NOMO-1 treated with DMSO at 0.1 percent for 48 hours (cell line): Measurements from ENCODE around the gene BATF2.
"Not testable (repeated sequence)": the region's sequence is repeated elsewhere in the genome, so short reads cannot be mapped to it uniquely, and the experiment has no call there.

Experiments
- DNase-seq: peaks from one replicate; lab custom pipeline; 2025; ENCODE audit not compliant: unreplicated experiment; lab: John Stamatoyannopoulos, UW

BATF2 gene

GRCh38 chr11:65013888-65014725, 17.3 kb upstream of the BATF2 start, which contains the start of gene ARL2:
ARL2 (plus strand) TSS chr11:65014160; CDS start chr11:65014208, 48 bp downstream.
- DNase-seq, result peak; percentile 74

- peak; percentile 93 for DNase-seq
Observed at GRCh38 chr11:65013130-65013887, 16.5 kb upstream of the BATF2 start.

- DNase-seq, result no peak
Observed at GRCh38 chr11:65008873-65009272, 12.1 kb upstream of the BATF2 start.

- no peak for DNase-seq
Observed at GRCh38 chr11:65008016-65008415, 11.2 kb upstream of the BATF2 start.

GRCh38 chr11:65003968-65004367, 7.2 kb upstream of the BATF2 start:
- DNase-seq, result not testable (repeated sequence)

GRCh38 chr11:65003282-65003681, 6.5 kb upstream of the BATF2 start:
- no peak for DNase-seq

- DNase-seq, result no peak
Observed at GRCh38 chr11:65002706-65003105, 5.9 kb upstream of the BATF2 start.

- DNase-seq, result no peak
Observed at GRCh38 chr11:64999478-64999877, 2.7 kb upstream of the BATF2 start.

GRCh38 chr11:64998690-64999431, 2.1 kb upstream of the BATF2 start:
- no peak for DNase-seq

- DNase-seq, result no peak
Observed at GRCh38 chr11:64998141-64998540, 1.4 kb upstream of the BATF2 start.

- DNase-seq, result no peak
Observed at GRCh38 chr11:64996327-64996709, 453 bp downstream of the BATF2 start.

GRCh38 chr11:64994318-64994717, 2.5 kb downstream of the BATF2 start:
- no peak for DNase-seq

GRCh38 chr11:64990222-64990923, 6.4 kb downstream of the BATF2 start:
- DNase-seq, result peak; percentile 49

- DNase-seq, result no peak
Observed at GRCh38 chr11:64989416-64989815, 7.4 kb downstream of the BATF2 start.

GRCh38 chr11:64987998-64988854, 8.5 kb downstream of the BATF2 start:
- peak; percentile 7 for DNase-seq

GRCh38 chr11:64983339-64983738, 13.4 kb downstream of the BATF2 start:
- not testable (repeated sequence) for DNase-seq

GRCh38 chr11:64976651-64977050, 20.1 kb downstream of the BATF2 start:
- no peak for DNase-seq

GRCh38 chr11:64974124-64974523, 22.6 kb downstream of the BATF2 start:
- no peak for DNase-seq

- DNase-seq, result peak; percentile 23
Observed at GRCh38 chr11:64971421-64972233, 25.1 kb downstream of the BATF2 start, which contains the start of gene MAJIN. MAJIN (minus strand) TSS chr11:64972108; CDS start chr11:64959405, 12,703 bp downstream.
